HG03280 (cell line): ENCODE data around the gene CDKN1C.

ENCODE experiments used
- ATAC-seq: cut with Tn5 transposase; IDR thresholded peaks from one replicate; pipeline ENCODE4 v1.9.1; 2021; ENCODE audit warnings: mild to moderate bottlenecking, moderate library complexity; ENCODE audit not compliant: unreplicated experiment

Gene CDKN1C

DNA sequence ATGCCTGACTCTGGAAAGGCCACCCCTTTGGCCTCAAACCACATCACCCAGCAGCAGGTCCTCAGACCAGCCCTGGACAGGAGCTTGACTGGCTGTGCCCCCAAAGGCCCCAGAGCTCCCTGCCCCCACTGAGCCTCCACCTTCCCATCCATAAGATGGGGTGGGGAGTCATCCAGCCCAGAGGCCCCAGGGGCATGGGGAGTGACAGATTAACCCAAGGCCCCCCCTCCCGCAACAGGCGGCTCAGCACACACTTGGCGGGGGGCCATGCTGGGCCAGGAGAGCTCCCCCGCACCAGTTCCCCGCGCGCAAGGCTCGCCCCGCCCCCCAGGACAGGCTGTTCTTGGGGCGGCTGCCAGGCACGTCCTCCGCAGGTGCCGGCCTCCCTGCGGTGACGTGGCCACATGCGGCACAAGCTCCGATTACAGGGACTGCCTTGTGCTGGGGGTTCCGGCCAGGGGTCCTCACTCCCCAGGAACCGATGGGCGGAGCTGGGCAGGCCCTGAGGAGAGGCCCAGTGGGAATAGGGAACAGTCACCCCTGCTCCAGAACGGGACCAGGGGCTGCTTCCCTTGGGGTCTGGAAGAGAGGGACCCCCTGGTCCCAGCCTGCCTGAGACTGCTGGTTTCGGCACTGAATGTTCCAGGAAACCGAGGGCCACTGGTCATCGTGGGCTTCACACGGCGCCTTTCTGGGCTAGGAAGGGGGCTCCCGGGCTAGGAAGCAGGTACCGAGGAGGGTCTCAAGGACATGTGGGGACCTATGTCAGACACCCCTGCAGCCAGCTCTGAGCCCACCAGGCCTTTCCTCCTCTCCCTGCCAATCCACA, 5.1 kb upstream of the CDKN1C start:
- no peak for ATAC-seq

DNA sequence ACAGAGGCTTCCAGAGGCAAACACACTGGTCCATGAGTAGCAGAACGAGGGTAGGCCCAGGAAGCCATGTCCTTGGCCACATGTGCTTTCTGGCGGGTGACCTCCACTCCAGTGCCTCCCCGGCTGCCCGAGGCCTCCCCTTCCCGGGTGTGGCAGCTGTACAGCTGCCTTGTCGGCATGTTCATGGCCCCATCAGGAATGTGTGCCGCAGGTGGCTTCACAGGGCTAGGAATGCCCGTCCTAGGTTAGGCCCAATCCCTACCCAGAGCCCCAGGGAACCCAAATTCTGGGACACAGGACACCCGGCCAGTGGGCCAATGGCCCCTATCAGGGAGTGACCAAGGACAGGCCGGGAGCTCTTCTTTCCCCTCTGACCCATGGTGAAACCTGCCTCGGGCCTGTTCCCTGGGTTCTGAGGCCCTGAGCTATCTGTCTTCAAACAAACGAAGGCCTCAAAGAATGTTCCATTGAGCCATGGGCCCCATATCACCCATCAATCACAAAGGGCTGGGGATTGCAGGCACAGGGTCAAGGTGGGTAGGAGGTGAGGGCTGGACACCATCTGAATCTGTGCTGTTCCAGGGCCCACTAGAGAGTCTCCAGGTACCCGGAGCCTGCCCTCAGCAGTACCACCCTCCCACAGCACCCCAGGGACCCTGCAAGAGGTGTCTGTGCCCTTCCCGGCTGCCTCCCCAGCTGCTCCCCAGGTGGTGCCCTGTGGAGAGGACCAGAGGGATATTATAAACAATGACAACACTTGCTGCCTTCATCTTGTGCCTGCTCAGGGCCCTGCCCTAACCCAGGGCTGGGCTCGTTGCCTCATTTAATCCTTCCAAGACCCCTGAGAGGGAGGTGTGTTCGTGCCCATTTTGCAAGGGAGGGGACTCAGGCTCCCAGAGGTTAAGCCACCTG, 4.0 kb upstream of the CDKN1C start:
- ATAC-seq, result no peak

DNA sequence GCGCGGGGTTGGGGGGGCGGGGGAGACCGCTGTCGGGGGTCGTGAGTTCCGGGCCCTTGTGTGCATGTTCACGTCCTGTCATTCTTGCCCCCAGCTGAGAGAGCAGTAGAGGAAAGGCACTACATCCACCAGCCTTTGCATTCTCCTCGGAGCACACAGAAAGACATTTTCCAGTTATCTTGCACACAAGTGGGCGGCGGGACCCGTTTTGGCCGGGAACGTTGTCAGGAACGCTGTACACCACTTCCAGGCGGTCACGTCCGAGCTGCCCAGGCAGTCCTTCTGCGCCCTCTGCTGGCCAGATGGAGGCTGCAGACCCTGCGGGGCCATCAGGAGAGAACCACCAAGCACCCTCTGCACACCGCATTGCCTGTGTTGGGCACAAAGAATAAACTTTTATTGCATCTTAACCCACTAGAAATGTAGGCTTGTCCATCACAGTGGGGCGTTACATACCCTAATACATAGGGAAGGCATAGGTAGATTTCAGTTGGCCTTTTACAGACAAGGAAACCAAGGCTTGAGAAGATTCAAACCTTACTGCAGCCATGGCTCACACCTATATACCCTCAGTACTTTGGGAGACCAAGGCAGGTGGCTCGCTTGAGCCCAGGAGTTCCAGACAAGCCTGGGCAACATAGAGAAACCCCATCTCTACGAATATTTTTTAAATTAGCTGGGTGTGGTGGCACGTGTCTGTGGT, 2.8 kb upstream of the CDKN1C start:
- no peak for ATAC-seq

DNA sequence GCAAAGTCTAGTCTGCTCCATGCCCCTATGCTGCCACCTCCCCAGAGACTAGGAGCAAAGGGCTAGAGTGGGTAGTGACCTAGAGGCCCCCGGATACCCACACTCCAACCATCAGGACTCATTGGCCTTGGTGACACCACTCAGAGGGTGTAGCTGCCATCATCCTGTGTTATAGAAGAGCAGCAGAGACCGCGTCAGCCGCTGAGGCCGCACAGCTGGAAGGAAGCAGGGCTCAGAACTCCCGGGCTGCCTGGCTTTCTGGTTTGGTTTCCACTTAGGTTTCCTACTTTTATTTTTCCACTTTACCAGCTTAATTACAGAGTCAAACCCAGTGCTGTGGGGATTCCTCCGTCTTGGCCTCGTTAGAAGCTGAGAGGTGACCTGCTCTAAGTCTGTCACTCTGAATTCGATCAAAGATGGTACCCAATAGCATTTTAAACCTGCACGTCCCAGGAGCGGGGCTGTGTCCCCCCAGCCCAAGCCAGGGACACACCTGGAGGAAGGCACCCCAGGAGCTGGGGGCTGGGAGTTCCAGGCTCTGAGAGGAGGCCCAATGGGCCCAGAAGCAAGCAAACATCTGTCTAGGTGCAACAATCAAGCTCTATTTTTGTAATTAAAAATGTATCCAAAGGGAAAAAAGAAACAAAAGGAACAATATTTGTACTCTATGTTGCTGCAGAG, 2.1 kb upstream of the CDKN1C start:
- ATAC-seq, result no peak

DNA sequence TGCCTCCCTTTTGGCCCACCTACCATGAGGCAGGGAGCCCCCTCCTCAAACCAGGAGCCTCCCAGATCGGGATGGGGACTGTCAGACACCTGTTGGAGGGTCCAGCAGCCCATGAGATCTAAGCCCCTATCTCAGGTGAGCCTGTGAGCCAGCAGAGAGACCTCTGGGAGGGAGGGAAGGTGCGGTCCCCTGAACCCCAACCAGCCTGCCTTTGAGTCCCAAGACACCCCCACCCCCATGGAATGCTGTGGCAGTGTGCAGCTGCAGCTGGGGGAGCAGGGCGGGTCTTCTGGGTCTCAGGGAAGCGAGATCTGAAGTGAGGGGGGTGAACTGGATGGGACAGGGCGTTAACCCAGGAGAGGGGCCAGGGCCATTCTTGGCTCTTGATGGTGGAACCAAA, 1.4 kb upstream of the CDKN1C start:
- no peak for ATAC-seq

DNA sequence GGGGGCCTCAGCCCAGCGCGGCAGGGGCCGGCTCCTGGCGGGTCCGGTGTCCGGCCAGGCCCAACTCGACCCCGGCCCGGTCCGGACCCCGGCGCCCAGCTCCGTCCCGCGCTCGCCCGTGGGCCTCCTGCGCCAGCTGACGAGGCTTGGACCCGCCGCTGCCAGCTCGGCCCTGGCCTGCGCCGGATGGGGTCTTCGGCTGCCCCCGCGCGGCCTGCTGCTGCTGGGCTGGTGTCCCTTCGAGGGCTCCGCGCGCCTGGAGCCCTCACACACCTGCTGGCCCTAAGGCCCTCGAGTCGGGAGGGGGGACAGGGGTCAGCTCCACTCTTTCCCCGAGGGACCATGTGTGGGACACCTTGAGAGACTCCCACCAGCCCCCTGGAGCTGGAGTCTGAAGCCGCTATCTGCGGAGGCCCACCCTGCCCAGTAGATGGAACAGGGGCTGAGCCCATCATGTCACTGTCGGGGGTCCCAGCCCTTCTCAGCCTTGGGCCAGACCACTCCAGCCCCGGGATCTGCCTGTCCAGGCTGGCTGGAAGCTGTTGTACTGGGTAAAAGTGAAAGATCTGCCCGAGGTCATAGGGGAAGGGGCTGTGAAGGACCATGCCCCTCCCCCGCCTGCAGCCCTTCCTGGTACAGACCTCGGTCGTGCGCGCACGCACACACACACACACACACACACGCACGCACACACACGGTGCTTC, 768 bp upstream of the CDKN1C start:
- ATAC-seq, result no peak

DNA sequence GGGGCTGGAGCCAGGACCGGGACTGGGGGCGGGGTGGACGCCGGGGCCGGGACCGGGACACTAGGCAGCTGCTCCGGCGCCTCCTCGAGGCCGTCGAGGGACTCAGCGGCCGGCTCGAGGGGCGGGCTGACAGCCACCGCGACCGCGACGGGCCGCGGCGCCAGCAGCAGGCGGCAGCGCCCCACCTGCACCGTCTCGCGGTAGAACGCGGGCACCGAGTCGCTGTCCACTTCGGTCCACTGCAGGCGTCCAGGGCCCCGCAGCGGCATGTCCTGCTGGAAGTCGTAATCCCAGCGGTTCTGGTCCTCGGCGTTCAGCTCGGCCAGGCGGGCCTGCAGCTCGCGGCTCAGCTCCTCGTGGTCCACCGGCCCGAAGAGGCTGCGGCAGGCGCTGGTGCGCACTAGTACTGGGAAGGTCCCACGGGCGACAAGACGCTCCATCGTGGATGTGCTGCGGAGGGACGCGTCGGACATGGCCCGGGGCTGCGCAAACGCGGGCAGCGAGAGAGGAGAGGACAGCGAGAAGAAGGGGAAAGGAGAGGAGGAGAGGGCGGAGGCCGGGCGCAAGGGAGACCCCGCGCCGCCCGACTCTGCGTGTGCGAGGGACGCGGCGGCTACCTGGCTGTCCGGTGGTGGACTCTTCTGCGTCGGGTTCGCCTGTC, 428 bp downstream of the CDKN1C start:
- ATAC-seq, result no peak

DNA sequence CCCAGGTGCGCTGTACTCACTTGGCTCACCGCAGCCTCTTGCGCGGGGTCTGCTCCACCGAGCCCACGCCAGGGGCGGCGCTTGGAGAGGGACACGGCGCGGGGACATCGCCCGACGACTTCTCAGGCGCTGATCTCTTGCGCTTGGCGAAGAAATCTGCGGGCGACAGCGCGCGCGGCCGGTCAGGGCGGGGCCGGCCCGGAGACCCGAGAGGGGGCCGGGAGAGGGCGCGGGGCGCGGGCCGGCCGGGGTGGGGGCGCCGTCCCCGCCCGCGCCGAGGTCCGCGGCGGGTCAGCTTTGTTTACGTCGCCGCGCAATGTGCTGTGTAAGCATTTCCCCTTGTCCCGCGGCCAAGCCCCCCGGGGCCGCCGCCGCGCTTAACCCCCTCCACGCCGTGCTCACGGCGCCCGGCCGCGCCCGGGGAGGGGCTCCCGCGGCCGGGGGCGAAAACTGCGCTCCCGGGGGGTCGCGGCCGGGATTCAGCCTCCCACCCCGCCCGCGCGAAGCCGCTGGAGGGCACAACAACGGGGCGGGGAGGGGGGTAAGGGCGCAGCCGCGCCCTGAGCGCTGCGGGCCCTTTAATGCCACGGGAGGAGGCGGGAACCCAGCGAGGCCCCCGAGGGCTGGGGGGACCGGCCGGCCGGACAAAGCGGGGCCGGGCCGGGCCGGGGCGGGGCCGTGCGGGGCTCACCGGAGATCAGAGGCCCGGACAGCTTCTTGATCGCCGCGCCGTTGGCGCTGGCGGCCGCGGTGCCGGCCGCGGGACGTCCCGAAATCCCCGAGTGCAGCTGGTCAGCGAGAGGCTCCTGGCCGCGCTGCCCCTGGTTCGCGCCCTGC, 1.4 kb downstream of the CDKN1C start:
- ATAC-seq, result no peak

DNA sequence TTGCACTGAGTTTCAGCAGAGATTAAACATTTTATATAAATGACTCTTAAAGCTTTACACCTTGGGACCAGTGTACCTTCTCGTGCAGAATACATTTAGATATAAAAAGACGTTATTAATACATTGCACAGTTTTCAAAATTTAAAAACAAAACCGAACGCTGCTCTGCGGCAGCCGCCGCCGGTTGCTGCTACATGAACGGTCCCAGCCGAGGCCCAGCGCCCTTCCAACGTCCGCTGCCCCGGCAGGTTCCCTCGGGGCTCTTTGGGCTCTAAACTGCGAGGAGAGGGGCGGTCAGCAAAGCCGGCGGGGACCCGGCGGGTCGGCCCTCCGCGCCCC, 2.0 kb downstream of the CDKN1C start:
- no peak for ATAC-seq

DNA sequence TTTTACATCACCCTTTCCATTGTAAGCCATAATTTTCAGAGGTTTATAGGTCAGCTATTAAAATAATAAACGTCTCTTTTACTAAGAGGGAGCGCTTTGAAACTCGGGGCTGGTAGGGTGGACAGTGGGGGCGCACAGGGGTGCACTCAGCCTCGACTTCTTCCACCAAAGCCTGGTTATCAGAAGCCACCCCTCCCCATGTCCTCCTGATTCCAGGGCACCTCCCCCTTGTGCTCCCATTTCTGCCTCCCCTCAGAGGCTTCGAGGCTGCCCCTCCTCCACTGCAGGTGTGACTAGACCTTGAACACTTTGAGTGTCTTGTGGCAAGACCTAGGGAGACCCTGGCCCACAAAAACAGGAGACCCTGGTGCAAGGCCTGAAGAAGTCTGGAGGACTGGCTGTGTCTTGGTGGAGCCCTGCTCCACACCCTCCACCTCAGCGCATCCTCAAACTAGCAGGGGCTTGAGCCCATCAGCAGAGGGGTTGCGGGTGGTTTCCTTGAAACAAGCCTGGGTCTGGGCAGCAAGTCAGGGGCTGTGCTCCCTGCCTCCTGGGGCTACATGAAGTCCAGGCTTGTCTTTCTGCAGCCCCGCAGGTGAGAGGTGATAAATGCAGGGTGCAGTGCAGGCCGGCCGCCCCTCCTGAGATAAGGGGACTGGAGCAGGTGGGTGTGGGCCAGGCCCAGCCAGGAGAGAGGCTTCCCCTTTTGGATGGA, 3.0 kb downstream of the CDKN1C start:
- no peak for ATAC-seq

DNA sequence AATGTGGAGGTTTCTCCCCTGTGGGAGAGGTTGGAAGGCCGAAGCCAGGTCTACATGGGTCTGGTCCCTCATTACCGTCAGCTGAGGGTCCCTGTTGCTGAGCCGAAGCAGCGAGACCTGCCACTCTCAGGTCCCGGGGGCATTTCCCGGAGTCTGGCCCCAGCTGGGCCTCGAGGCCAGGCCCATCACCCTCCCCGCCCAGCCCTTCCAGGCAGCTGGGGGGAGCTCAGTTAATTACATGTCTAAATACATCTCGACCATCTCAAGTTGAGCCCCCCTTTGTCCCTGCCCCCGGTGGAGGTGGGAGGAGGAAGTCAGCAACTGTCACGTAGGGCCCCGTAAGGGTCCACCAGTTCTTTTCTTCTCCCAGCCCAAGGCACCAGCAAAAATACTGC, 3.6 kb downstream of the CDKN1C start:
- no peak for ATAC-seq

DNA sequence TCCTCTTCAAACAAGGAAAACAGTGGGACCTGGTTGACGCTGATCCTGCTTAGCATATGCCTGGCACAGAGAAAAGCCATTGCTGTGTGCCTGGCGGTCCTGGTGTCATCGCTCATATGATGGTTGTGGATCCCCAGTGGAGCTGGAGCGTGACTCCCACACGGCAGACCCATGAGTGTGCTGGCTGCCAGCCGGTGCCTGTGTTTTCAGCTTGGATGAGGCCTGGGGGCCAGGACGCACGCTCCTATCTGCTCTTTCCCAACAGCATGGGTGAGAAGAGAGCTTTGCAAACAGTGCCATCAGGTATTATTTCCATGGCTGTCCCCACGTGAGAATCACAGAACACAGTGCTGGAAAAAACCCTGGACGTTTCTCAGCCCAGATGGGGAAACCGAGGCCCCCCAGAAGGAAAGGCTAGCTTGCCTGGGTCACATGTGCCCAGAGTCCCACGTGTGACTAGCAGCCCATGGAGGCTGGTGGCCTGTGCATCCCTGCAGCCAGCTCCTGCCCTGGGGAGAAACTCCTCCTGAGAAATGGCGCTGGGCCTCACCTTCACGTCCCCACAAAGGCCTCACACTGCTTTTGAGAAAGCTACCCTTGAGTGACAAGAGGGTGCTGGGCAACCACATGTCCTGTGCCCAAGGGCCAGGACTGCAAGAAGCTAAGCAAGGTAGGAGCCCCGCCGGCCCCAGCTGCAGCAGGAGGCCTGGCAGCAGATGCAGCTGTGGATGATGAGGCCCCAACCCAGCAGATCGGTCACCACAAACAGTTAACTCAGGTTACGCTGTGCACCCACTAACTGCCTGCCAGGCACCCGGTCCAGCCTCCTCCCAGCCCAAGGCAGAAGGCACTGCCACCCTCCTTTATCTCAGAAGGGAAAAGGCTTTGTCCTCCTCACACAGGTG, 4.2 kb downstream of the CDKN1C start:
- ATAC-seq, result no peak

DNA sequence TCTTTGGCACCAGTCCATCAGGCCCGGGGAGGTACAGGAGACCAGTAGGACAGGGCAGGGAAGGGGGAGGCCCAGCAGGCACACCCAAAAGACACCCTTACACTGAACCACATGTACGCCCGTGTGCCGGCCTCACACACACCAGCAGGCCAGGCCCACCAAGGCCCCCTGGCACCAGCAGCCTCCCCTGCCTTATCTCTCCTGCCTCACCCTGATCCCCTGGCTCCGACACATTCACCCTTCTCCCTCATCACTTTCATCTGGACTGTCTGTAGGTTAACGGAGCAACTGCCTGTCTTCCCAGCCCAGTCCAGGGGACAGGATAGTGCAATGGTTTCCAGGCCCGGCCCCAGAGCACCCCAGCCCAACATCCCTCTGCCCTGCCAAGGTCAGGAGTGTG, 4.9 kb downstream of the CDKN1C start:
- ATAC-seq, result no peak

DNA sequence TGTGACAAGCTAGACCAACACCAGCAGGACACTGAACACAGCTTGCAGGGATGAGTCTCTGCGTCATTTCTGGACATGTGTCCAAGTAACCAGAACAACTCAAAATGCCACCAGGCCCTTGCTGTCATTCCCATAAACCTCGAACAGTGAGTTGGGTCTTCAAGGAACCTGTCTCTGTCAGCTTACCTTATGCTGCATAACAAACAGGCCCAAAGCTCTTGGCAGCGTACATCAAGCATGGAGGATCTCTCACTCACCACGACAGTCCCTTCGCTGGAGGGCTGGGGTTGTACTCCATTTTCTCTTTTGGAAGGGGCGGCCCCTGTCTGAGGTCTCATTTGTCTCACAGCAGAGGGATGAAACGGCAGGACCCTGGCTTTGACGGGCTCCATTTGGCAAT, 6.8 kb downstream of the CDKN1C start:
- no peak for ATAC-seq

DNA sequence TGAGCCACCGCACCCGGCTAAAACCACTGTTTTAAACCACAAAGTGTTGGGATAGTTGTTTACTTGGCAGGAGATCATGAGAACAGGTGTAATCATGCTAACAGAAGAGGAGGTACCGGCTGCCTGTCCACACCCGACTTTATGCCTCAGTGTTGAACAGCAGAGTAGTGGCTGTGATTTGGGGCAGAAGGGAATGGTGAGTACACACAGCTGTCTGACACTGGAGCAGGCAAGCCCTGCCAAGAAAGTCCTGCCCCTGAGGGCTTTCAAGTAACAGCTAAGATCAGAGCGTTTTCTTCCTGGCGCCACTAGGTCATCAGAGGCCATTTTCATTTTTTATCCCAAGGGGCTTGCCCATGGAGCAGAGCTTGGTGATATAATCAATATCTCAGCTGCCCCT, 8.1 kb downstream of the CDKN1C start:
- no peak for ATAC-seq

DNA sequence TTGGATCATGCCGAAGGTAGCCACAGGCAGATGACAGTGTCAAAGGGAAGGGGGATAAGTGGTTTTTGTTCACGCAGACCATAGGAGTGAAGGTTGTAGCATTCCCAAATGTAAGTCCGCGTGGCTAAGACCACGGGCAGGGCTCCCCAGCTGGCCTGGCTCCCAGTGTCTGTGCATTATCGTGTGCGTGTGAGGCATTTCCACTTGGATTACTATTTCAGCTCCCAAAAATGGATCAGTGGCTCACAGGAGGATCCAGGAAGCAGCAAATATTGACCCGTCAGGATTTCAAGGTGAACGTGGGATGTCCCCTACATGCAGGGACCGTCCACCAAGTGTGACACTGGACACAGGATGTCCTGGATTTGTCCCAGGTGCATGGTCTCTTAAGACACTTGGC, 10.6 kb downstream of the CDKN1C start:
- no peak for ATAC-seq

DNA sequence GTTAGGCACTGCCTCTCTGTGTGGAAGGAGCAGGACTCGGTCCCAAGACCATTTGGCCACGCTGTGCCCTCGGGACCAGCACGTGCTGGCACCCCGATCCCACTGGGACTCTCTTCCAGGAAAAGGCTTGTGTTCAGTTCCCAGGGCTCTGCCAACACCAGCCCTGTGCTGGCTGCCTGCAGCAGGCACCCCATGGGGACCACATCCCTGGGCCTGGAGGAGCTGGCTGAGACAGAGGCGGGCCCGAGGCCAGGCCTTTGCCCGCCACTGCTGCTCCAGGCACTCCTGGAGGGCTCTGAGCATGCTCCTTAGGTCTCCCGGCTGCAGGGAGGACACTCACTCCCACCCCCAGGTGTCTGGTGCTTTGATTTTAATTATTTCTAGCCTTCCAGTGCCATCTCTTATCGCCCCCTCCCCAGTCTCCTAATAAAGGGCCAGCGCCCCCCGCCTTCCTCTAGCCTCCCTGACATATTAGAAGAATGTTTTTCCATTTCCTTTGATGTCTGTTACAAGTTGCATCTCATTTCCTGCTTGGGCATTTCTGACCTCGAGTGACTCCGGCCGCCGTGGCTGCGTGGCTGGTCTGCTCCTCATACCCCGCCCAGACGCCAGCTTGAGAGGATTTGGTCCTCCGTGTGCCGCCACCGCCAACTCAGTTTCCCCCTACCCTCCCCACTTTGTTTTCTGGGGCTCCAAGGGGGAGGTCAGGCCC, 14.4 kb downstream of the CDKN1C start:
- ATAC-seq, result no peak
